Fibroblast of lung (primary cell): ENCODE data around the gene CIC. TPM values are rescaled to one million over a fixed set of nuclear protein-coding genes. Genes with fewer than 3 reads are reported as not detected.
A peak's percentile ranks its signal among the peaks of the same experiment; 100 is the strongest.

Experiments used
- DNase-seq, 2 donors: peaks; one replicate each; pipeline versions ENCODE4 v3.0.0 to v3.0.0-alpha.2; 2010; ENCODE audit warnings: low read depth in 2 of 2
- H2AFZ ChIP-seq: 2 replicates; pipeline ENCODE4 v1.5.1; 2012; ENCODE audit warnings: low read length, control low read depth, inconsistent platforms
- H3K27ac ChIP-seq: 2 replicates; pipeline ENCODE4 v1.5.1; 2011; ENCODE audit warnings: low read length, control low read depth; ENCODE audit not compliant: insufficient read depth
- H3K27me3 ChIP-seq: 2 replicates; pipeline ENCODE4 v1.5.1; 2011; ENCODE audit warnings: mild to moderate bottlenecking, low read length; ENCODE audit not compliant: control insufficient read depth, insufficient read depth
- H3K36me3 ChIP-seq: 2 replicates; pipeline ENCODE4 v1.5.1; 2011; ENCODE audit warnings: low read length; ENCODE audit not compliant: control insufficient read depth, insufficient read depth
- H3K4me1 ChIP-seq: 2 replicates; pipeline ENCODE4 v1.5.1; 2011; ENCODE audit warnings: low read length; ENCODE audit not compliant: control insufficient read depth, insufficient read depth; ENCODE audit errors: extremely low read depth
- H3K4me2 ChIP-seq: 2 replicates; pipeline ENCODE4 v1.5.1; 2011; ENCODE audit warnings: low read length, control low read depth; ENCODE audit not compliant: insufficient read depth; ENCODE audit errors: extremely low read depth
- H3K4me3 ChIP-seq, 4 experiments: fragments of 200-600 bp in 1 of 4; sonication (generic) in 1 of 4; replicated peaks in 1 of 4; 2 replicates each; pipeline ENCODE4 v1.5.1; 2011 to 2016; ENCODE audit warnings: low read length in 4 of 4, low read depth in 3 of 4, mild to moderate bottlenecking in 3 of 4, control low read depth in 2 of 4, inconsistent platforms in 1 of 4, mixed read lengths in 1 of 4; ENCODE audit not compliant: insufficient read depth in 1 of 4; ENCODE audit errors: control extremely low read depth in 1 of 4
- H3K79me2 ChIP-seq: 2 replicates; pipeline ENCODE4 v1.5.1; 2012; ENCODE audit warnings: mild to moderate bottlenecking, low read length, inconsistent platforms; ENCODE audit not compliant: control insufficient read depth, insufficient read depth
- H3K9ac ChIP-seq: 2 replicates; pipeline ENCODE4 v1.5.1; 2011; ENCODE audit warnings: mild to moderate bottlenecking, low read length, control low read depth; ENCODE audit not compliant: insufficient read depth
- H3K9me3 ChIP-seq: 2 replicates; pipeline ENCODE4 v1.5.1; 2012; ENCODE audit warnings: low read depth, low read length; ENCODE audit not compliant: control insufficient read depth, insufficient read depth
- H4K20me1 ChIP-seq: 2 replicates; pipeline ENCODE4 v1.5.1; 2011; ENCODE audit warnings: low read length; ENCODE audit not compliant: control insufficient read depth, insufficient read depth; ENCODE audit errors: extremely low read depth
- CTCF ChIP-seq, 2 donors: IDR thresholded peaks in 1 of 2; conservative IDR thresholded peaks in 1 of 2; 1 replicate in 1 of 2; 2 replicates in 1 of 2; pipeline ENCODE4 v1.5.1; 2011 to 2012; ENCODE audit warnings: low read length in 2 of 2, control low read depth in 1 of 2, inconsistent platforms in 1 of 2, low read depth in 1 of 2, mild to moderate bottlenecking in 1 of 2
- EZH2 ChIP-seq: IDR thresholded peaks from 2 replicates; pipeline ENCODE4 v1.5.1; 2012; ENCODE audit warnings: low read length, control low read depth, mild to moderate bottlenecking; ENCODE audit errors: missing control alignments
- polyA plus RNA-seq, 2 donors: library from polyadenylated mRNA; depleted of rRNA in 1 of 2; stranded (reverse) in 1 of 2; unstranded in 1 of 2; fragments of >200 nt; gene quantifications; 2 replicates each; pipeline ENCODE4 v1.2.1, GENCODE V29; 2011 to 2012; ENCODE audit warnings: missing spikeins in 1 of 2
- total RNA-seq: library from RNA; depleted of rRNA; stranded (reverse); fragments of >200 nt; gene quantifications from 2 replicates; pipeline ENCODE4 v1.2.1, GENCODE V29; 2014

CIC gene
- total and polyA plus RNA-seq, 2 donors (not counting 1 experiment from before 2014, with no cell fraction given) = 8.5 to 23.6 TPM

GRCh38 chr19:42289556-42290041 is 20.5 kb downstream of the CIC start:
- Histone ChIP-seq H3K9ac (no peak overlapping the region), H3K36me3 (peaks cover 56% of the 10 kb centered on the region), H3K79me2 (peaks cover 21% of the 10 kb centered on the region), H4K20me1 (no peaks in the 10 kb centered on the region), H3K4me1 (peaks cover 15% of the 10 kb centered on the region), H3K4me2 (no peak overlapping the region), H3K27me3 (no peaks in the 10 kb centered on the region), H3K27ac (no peak overlapping the region), H3K4me3 (no peak overlapping the region), H2AFZ (no peak overlapping the region), H3K9me3 (no peaks in the 10 kb centered on the region)
- DNase-seq = no peak
- no peak for TF ChIP-seq EZH2
- no peak for TF ChIP-seq CTCF (conservative IDR thresholded peaks at IDR 0.05 in 1 of 2, IDR thresholded peaks at IDR 0.05 in 1 of 2; ENCODE audit: low read depth in 1 of 2, low read length in 2 of 2)

DNA sequence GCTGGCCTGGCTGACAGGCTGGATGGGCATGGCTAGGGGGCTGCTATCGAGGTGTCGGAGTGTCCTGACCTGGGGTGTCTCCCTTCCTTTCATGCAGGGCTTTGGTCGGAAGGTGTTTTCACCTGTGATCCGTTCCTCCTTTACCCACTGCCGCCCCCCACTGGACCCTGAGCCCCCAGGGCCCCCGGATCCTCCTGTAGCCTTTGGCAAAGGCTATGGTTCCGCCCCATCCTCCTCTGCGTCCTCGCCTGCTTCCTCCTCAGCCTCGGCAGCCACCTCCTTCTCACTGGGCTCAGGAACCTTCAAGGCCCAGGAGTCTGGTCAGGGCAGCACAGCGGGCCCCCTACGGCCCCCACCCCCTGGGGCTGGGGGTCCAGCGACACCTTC is 21.1 kb downstream of the CIC start:
- no peaks in the 10 kb centered on the region for H3K27me3 ChIP-seq
- no peak overlapping the region for H3K4me2 ChIP-seq
- H3K79me2 ChIP-seq = peaks cover 15% of the 10 kb centered on the region
- no peak overlapping the region for H3K27ac ChIP-seq
- DNase-seq = no peak
- no peak overlapping the region for H2AFZ ChIP-seq
- no peaks in the 10 kb centered on the region for H3K9me3 ChIP-seq
- no peaks in the 10 kb centered on the region for H4K20me1 ChIP-seq
- peaks cover 12% of the 10 kb centered on the region for H3K4me1 ChIP-seq
- no peak overlapping the region for H3K9ac ChIP-seq
- H3K4me3 ChIP-seq = no peak overlapping the region
- H3K36me3 ChIP-seq = peaks cover 56% of the 10 kb centered on the region
- TF ChIP-seq CTCF (conservative IDR thresholded peaks at IDR 0.05 in 1 of 2, IDR thresholded peaks at IDR 0.05 in 1 of 2; ENCODE audit: low read depth in 1 of 2, low read length in 2 of 2) (no peak), EZH2 (no peak)

DNA sequence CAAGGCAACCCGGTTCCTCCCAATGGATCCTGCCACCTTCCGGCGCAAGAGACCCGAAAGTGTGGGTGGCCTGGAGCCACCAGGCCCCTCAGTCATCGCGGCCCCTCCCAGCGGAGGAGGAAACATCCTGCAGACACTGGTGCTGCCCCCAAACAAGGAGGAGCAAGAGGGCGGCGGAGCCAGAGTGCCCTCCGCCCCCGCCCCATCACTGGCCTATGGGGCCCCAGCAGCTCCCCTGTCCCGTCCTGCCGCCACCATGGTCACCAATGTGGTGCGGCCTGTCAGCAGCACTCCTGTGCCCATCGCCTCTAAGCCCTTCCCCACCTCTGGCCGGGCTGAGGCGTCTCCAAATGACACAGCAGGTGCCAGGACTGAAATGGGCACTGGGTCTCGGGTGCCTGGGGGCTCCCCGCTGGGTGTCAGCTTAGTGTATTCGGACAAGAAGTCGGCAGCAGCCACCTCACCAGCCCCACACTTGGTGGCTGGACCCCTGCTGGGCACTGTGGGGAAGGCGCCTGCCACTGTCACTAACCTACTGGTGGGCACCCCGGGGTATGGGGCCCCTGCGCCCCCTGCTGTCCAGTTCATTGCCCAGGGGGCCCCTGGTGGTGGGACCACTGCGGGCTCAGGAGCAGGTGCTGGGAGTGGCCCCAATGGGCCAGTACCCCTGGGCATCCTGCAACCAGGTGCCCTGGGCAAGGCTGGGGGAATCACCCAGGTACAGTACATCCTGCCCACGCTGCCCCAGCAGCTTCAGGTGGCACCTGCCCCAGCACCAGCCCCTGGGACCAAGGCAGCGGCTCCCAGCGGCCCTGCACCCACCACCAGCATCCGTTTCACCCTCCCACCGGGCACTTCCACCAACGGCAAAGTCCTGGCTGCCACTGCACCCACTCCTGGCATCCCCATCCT is 21.7 kb downstream of the CIC start:
- Histone ChIP-seq H3K4me3 (no peak overlapping the region), H4K20me1 (no peaks in the 10 kb centered on the region), H3K4me2 (no peak overlapping the region), H3K4me1 (peaks cover 6% of the 10 kb centered on the region), H3K27ac (no peak overlapping the region), H2AFZ (no peak overlapping the region), H3K9ac (no peak overlapping the region), H3K9me3 (no peaks in the 10 kb centered on the region), H3K79me2 (peaks cover 9% of the 10 kb centered on the region), H3K36me3 (peaks cover 58% of the 10 kb centered on the region), H3K27me3 (no peaks in the 10 kb centered on the region)
- DNase-seq = no peak
- peak; percentile 38 to 42 for TF ChIP-seq CTCF (conservative IDR thresholded peaks at IDR 0.05 in 1 of 2, IDR thresholded peaks at IDR 0.05 in 1 of 2; ENCODE audit: low read depth in 1 of 2, low read length in 2 of 2)
- no peak for TF ChIP-seq EZH2
